Kidney epithelial cell (primary cell): Measurements from ENCODE around the gene RELA. TPM values are rescaled to one million over a fixed set of nuclear protein-coding genes. Genes with fewer than 3 reads are reported as not detected.

Experiments
- DNase-seq: peaks from one replicate; pipeline ENCODE4 v3.0.0-alpha.2; 2010; ENCODE audit warnings: low read depth
- H3K27me3 ChIP-seq: 2 replicates; pipeline ENCODE4 v1.6.0; 2011; ENCODE audit warnings: low read length; ENCODE audit not compliant: control insufficient read depth, insufficient read depth
- H3K36me3 ChIP-seq: 2 replicates; pipeline ENCODE4 v1.5.1; 2011; ENCODE audit warnings: low read length; ENCODE audit not compliant: control insufficient read depth, insufficient read depth
- H3K4me3 ChIP-seq: 2 replicates; pipeline ENCODE4 v1.5.1; 2011; ENCODE audit warnings: low read depth, mild to moderate bottlenecking, control low read depth, low read length
- total RNA-seq: library from RNA; depleted of rRNA; stranded (reverse); fragments of >200 nt; gene quantifications from 2 replicates; pipeline ENCODE4 v1.2.3, GENCODE V29; 2015
- TF ChIP-seq, protein P1 (sequence below): IDR thresholded peaks from 2 replicates; pipeline ENCODE4 v1.5.1; 2011; ENCODE audit warnings: mild to moderate bottlenecking, moderate library complexity, low read length, control low read depth, inconsistent platforms; ENCODE audit not compliant: insufficient read depth, poor library complexity, severe bottlenecking

The RELA gene
- total RNA-seq, 1 donor from 2014 or later = 64.3 TPM

DNA sequence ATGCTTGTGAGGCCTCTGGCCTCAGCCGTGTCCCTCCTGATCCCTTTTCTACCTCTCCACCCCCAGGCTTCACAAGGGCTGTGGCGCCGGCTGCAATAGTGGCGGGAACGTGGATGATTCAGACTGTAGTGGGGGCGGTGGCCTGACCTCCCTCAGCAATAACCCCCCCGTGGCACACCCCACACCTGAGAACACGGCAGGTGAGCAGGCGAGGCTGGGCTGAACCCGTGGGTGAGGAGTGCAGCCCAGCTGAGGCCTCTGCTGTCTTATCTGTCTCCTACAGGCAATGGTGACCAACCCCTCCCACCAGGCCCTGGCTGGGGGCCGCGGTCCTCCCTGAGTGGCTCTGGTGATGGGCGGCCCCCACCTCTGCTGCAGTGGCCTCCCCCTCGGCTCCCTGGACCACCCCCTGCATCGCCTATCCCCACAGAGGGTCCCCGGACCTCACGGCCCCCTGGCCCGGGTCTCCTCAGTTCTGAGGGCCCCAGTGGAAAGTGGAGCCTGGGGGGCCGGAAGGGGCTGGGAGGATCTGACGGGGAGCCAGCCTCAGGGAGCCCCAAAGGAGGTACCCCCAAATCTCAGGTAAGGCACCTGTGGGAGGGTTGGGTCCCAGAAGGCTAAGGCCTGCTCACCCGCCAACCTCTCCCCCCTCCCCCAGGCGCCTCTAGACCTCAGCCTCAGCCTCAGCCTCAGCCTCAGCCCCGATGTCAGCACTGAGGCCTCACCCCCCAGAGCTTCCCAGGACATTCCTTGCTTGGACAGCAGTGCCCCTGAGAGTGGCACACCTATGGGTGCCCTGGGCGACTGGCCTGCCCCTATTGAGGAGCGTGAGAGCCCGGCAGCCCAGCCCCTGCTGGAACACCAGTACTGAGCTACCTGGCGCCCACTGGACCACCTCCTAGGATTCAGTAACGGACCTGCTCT is 26.3 kb downstream of the RELA start:
- Histone ChIP-seq H3K36me3 (peaks cover 3% of the 10 kb centered on the region), H3K27me3 (no peaks in the 10 kb centered on the region), H3K4me3 (no peak overlapping the region)
- no peak for DNase-seq
- TF ChIP-seq, protein P1, sequence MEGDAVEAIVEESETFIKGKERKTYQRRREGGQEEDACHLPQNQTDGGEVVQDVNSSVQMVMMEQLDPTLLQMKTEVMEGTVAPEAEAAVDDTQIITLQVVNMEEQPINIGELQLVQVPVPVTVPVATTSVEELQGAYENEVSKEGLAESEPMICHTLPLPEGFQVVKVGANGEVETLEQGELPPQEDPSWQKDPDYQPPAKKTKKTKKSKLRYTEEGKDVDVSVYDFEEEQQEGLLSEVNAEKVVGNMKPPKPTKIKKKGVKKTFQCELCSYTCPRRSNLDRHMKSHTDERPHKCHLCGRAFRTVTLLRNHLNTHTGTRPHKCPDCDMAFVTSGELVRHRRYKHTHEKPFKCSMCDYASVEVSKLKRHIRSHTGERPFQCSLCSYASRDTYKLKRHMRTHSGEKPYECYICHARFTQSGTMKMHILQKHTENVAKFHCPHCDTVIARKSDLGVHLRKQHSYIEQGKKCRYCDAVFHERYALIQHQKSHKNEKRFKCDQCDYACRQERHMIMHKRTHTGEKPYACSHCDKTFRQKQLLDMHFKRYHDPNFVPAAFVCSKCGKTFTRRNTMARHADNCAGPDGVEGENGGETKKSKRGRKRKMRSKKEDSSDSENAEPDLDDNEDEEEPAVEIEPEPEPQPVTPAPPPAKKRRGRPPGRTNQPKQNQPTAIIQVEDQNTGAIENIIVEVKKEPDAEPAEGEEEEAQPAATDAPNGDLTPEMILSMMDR = no peak

DNA sequence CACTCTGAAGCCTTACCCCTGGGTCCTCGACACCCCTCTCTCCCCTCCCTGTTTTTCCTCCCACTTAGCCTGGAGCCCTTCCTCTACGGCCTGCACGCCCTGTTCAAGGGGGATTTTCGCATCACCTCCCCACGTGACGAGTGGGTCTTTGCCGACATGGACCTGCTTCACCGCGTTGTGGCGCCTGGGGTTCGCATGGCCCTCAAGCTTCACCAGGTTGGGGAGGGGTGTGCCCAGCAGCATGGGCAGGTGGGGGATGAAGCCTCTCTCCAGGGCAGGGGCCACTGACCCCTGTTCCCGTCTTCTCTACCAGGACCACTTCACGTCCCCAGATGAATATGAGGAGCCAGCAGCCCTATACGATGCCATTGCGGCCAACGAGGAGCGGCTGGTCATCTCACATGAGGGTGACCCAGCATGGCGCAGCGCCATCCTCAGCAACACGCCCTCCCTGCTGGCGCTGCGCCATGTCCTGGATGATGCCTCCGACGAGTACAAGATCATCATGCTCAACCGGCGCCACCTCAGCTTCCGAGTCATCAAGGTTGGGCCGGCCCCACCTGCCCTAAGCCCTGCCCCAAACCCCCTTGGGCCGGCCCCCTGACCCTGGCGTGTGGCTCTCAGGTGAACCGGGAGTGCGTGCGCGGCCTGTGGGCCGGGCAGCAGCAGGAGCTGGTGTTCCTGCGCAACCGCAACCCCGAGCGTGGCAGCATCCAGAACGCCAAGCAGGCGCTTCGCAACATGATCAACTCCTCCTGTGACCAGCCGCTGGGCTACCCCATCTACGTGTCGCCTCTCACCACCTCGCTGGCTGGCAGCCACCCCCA is 27.6 kb downstream of the RELA start:
- TF ChIP-seq, protein P1 = no peak
- no peak for DNase-seq
- Histone ChIP-seq H3K4me3 (no peak overlapping the region), H3K36me3 (peaks cover 3% of the 10 kb centered on the region), H3K27me3 (no peaks in the 10 kb centered on the region)

DNA sequence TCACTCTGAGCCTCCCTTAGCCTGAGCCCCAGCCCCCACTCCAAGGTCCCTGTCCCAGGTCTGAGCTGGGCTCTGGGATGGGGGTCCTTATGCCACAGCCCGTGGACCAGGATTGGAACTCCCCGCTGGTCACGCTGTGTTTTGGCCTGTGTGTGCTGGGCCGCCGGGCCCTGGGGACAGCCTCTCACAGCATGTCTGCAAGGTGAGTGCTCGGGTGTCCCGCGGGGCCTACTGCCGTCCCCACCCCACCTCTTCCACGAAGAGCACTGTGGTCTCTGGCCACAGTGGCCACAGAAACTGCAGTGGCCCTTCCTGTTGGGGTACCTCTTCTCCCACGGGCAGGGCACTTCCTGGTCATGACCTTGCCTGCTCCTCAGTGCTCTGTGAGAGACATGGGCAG is 28.3 kb downstream of the RELA start:
- TF ChIP-seq, protein P1 = no peak
- Histone ChIP-seq H3K36me3 (peaks cover 5% of the 10 kb centered on the region), H3K4me3 (no peak overlapping the region), H3K27me3 (no peaks in the 10 kb centered on the region)
- no peak for DNase-seq

DNA sequence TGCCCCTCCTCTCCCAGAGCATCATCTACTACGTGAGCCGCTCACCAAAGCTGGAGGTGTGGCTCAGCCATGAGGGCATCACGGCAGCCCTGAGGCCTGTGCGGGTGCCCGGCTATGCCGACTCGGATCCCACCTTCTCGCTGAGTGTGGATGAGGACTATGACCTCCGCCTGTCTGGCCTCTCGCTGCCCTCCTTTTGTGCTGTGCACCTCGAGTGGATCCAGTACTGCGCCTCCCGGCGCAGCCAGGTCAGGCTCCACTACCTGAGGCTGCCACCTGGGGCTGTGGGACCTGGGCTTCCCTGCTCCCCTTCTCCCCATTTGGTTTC is 28.6 kb downstream of the RELA start:
- Histone ChIP-seq H3K36me3 (peaks cover 5% of the 10 kb centered on the region), H3K4me3 (no peak overlapping the region), H3K27me3 (no peaks in the 10 kb centered on the region)
- TF ChIP-seq, protein P1 = no peak
- no peak for DNase-seq

DNA sequence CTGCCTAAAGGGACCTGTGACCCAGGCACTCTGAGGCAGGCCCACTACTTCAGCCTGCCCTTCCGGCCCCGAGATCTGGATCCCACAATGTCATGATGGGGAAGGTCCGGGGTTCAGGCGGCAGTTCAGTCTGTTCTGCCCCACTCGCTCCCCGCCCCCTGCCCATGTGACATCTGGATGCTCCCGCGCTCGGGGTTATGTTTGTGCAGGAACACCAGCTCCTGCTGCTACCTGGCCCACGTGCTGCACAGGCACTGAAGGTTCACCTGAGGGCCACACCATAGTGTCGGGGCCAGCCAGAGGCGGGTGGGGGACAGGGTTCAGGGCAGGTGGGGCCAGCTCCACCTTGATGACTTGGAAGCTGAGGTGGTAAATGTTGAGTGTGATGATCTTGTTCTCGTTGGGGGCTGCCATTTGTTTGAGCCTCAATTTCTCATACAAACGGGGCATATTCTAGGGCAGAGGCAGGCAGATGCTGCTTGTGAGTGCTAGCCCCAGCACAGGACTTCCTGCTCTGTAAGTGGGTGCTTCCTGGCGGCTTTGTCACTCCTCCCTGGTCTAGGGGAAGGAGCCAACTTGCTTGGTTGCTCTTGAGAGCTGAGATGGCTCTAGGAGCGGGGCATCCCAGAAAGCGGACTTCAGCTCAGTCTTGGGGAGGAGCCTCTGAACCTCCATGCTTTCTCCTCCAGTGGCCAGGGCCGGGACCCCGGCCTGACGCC is 29.2 kb downstream of the RELA start:
- DNase-seq = no peak
- TF ChIP-seq, protein P1 = no peak
- Histone ChIP-seq H3K27me3 (no peaks in the 10 kb centered on the region), H3K36me3 (peaks cover 5% of the 10 kb centered on the region), H3K4me3 (no peak overlapping the region)
